Motor neuron (in vitro differentiated cells): ENCODE data around the gene CIITA. TPM values are rescaled to one million over a fixed set of nuclear protein-coding genes. Genes with fewer than 3 reads are reported as not detected.
"Not testable (repeated sequence)": the region's sequence is repeated elsewhere in the genome, so short reads cannot be mapped to it uniquely, and the experiment has no call there.

Source experiments
- ATAC-seq, 8 experiments: fragments of 200-7000 bp; cut with Tn5 transposase; replicated peaks in 6 of 8; 2 replicates each; pipeline ENCODE4 v1.8.0; 2021; ENCODE audit warnings: mild to moderate bottlenecking in 8 of 8, moderate library complexity in 8 of 8
- H3K27ac ChIP-seq, 2 donors: fragments of 250-450 bp; sonication (Bioruptor Pico); 2 replicates each; pipeline ENCODE4 v1.9.0; 2021; ENCODE audit warnings: antibody characterized with exemption in 2 of 2, mild to moderate bottlenecking in 2 of 2, moderate library complexity in 1 of 2
- H3K4me1 ChIP-seq, 2 donors: fragments of 250-450 bp; sonication (Bioruptor Pico); replicated peaks in 1 of 2; 2 replicates each; pipeline ENCODE4 v1.6.1; 2021; ENCODE audit warnings: antibody characterized with exemption in 2 of 2, mild to moderate bottlenecking in 2 of 2, moderate library complexity in 1 of 2
- H3K4me3 ChIP-seq, 5 donors: fragments of 250-450 bp; sonication (Bioruptor Pico); 2 replicates each; pipeline ENCODE4 v1.9.0; 2021; ENCODE audit warnings: antibody characterized with exemption in 5 of 5, mild to moderate bottlenecking in 5 of 5, moderate library complexity in 4 of 5
- WGBS, 10 experiments: fragments of 450-650 bp; shearing (Covaris generic); methylation state at CpG; one replicate each; pipeline ENCODE4 v1.0.0; 2022; 5-methylcytosine and 5-hydroxymethylcytosine counted together
- in situ Hi-C, 9 experiments: fragments of 400-800 bp; cut with MboI; loops; one replicate each; pipeline ENCODE4 v1.15.0; 2021; ENCODE audit warnings: low sequenced_read_pairs in 9 of 9, low pct_unique_long_range_greater_than_20kb in 2 of 9; ENCODE audit not compliant: unreplicated experiment in 9 of 9
- total RNA-seq, 8 experiments: library from RNA; unstranded; fragments of 300-600 nt; gene quantifications; 2 replicates each; pipeline versions ENCODE4 v1.2.3 to v1.2.4, GENCODE V29; 2022

Gene CIITA, protein sequence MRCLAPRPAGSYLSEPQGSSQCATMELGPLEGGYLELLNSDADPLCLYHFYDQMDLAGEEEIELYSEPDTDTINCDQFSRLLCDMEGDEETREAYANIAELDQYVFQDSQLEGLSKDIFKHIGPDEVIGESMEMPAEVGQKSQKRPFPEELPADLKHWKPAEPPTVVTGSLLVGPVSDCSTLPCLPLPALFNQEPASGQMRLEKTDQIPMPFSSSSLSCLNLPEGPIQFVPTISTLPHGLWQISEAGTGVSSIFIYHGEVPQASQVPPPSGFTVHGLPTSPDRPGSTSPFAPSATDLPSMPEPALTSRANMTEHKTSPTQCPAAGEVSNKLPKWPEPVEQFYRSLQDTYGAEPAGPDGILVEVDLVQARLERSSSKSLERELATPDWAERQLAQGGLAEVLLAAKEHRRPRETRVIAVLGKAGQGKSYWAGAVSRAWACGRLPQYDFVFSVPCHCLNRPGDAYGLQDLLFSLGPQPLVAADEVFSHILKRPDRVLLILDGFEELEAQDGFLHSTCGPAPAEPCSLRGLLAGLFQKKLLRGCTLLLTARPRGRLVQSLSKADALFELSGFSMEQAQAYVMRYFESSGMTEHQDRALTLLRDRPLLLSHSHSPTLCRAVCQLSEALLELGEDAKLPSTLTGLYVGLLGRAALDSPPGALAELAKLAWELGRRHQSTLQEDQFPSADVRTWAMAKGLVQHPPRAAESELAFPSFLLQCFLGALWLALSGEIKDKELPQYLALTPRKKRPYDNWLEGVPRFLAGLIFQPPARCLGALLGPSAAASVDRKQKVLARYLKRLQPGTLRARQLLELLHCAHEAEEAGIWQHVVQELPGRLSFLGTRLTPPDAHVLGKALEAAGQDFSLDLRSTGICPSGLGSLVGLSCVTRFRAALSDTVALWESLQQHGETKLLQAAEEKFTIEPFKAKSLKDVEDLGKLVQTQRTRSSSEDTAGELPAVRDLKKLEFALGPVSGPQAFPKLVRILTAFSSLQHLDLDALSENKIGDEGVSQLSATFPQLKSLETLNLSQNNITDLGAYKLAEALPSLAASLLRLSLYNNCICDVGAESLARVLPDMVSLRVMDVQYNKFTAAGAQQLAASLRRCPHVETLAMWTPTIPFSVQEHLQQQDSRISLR
- total RNA-seq, result 1 to 10 TPM in 5 of 8 experiments, under 1 TPM in 3; 0.38 to 5.0 (median 1.8) TPM

DNA sequence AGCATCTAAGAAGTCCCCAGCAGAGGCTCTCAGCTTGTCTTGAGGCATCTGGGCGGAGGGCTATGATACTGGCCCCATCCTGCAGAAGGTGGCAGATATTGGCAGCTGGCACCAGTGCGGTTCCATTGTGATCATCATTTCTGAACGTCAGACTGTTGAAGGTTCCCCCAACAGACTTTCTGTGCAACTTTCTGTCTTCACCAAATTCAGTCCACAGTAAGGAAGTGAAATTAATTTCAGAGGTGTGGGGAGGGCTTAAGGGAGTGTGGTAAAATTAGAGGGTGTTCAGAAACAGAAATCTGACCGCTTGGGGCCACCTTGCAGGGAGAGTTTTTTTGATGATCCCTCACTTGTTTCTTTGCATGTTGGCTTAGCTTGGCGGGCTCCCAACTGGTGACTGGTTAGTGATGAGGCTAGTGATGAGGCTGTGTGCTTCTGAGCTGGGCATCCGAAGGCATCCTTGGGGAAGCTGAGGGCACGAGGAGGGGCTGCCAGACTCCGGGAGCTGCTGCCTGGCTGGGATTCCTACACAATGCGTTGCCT is at the start of gene CIITA:
CIITA (plus strand) TSS at position 404 of the 543 bp plus-strand sequence; CDS start at position 533, 129 bp downstream.
- 10 to 100% (median 44%) methylated on average over 1 to 8 of the region's 9 CpGs; no CpG with 5 or more reads in 1 of the 10 experiments for WGBS, 10 experiments
- in situ Hi-C loops, result no loop called here
- peak in 1 of 8 experiments; percentile 34 for ATAC-seq
- Histone ChIP-seq H3K4me1 (no peaks in the 10 kb centered on the region), H3K27ac (no peak within 1 kb of the TSS), H3K4me3 (no peak within 1 kb of the TSS)

DNA sequence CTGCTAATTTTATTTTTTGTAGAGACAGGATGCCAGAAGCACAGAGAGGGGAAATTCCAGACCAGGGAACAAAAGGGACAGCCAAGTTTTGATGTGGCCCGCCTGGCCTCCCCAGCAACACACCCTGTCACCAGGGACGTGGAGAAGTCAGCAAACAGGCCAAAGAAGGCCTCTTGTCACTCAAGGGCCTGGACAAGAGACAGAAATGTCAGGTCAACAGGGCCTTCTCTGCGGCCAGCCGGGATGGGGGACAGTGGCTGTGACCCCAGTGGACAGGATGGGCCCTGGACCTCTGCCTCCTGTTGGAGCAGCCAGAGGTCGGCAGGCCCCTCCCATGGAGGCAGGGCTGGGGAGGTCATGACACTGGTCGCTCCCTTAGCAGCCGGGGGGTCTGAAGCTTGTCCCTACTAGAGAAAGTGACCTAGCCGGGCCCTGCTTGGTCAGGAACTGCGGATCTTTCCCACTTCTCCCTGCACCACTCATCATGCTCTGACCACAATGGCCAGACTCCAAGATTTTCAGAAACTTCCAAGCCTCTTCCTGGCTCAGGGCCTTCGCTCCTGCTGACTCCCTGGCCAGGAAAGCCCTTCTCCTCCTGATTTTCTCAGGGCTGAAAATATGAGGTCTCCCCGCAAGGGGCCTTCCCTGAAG is 49.2 kb upstream of the CIITA start:
- 7 to 87% (median 67%) methylated on average over 2 to 7 of the region's 11 CpGs; no CpG with 5 or more reads in 4 of the 10 experiments for WGBS, 10 experiments
- Histone ChIP-seq H3K27ac (no peak overlapping the region), H3K4me1 (no peaks in the 10 kb centered on the region), H3K4me3 (no peak overlapping the region)
- peak in 3 of 8 experiments; percentile 11 to 15 (median 12) for ATAC-seq
- in situ Hi-C loops, result no loop called here

DNA sequence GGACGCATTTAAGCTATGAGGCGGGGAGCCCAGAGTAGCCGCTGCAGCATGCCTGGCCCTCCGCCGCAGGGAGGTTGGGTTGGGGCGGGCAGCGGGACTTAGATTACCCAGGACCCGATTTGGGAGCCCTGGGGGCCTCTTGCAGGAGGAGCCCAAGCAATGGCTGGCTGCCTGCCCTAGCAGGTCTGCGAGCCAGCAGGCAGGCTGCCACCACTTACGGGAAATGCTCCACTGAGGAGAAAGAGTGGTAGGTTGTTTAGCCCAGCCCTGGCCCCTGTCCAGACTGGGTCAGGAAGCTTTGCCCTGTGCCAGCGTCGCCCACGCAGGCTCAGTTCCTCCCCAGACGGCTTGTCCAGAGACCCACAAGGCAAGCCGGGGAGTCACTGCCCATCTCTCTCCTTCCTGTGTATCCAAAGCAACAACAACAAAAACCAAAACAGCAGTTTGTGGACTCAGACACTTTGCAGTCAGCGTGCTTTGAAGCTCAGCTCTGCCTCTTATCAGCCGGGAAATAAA is 48.1 kb upstream of the CIITA start:
- no peak overlapping the region for H3K27ac ChIP-seq
- in situ Hi-C loops, result no loop called here
- peak in 5 of 8 experiments; percentile 33 to 85 (median 77) for ATAC-seq

DNA sequence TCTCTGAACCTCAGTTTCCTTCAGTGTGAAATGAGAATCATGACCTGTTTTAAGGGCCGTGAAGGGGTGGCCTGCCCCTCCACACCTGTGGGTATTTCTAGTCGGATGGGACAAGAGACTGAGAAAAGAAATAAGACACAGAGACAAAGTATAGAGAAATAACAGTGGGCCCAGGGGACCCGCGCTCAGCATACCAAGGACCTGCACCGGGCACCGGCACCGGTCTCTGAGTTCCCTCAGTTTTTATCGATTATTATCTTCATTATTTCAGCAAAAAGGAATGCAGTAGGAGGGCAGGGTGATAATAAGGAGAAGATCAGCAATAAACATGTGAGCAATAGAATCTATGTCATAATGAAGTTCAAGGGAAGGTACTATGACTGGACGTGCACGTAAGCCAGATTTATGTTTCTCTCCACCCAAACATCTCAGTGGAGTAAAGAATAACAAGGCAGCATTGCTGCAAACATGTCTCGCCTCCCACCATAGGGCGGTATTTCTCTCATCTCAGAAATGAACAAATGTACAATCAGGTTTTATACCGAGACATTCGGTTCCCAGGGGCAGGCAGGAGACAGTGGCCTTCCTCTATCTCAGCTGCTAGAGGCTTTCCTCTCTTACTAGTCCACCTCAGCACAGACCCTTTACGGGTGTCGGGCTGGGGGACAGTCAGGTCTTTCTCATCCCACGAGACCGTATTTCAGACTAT is 47.5 kb upstream of the CIITA start:
- in situ Hi-C loops, H3K27ac ChIP-seq, H3K4me1 ChIP-seq, ATAC-seq, H3K4me3 ChIP-seq: not testable (repeated sequence)
- WGBS, 10 experiments, result 37 to 85% (median 71%) methylated on average over 1 to 8 of the region's 18 CpGs; no CpG with 5 or more reads in 3 of the 10 experiments

More for the DNA sequence above, 48.1 kb upstream of the CIITA start:
- H3K4me1 ChIP-seq, result no peaks in the 10 kb centered on the region
- H3K4me3 ChIP-seq, result no peak overlapping the region
- 0 to 100% (median 76%) methylated on average over 1 to 5 of the region's 17 CpGs; no CpG with 5 or more reads in 3 of the 10 experiments for WGBS, 10 experiments

DNA sequence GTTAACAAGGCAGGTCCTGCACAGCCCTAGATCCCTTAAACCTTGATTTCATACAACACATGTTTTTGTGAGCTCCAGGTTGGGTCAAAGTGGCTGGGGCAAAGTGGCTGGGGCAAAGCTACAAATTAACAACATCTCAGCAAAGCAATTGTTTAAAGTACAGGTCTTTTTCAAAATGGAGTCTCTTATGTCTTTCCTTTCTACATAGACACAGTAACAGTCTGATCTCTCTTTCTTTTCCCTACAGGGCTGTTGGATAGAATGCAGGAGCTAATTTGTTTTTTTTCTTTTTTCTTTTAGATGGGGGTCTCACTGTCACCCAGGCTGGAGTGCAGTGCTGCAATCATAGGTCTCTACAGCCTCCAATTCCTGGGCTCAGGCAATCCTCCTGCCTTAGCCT is 46.8 kb upstream of the CIITA start:
- ATAC-seq, in situ Hi-C loops, H3K27ac ChIP-seq, H3K4me1 ChIP-seq, H3K4me3 ChIP-seq: not testable (repeated sequence)

DNA sequence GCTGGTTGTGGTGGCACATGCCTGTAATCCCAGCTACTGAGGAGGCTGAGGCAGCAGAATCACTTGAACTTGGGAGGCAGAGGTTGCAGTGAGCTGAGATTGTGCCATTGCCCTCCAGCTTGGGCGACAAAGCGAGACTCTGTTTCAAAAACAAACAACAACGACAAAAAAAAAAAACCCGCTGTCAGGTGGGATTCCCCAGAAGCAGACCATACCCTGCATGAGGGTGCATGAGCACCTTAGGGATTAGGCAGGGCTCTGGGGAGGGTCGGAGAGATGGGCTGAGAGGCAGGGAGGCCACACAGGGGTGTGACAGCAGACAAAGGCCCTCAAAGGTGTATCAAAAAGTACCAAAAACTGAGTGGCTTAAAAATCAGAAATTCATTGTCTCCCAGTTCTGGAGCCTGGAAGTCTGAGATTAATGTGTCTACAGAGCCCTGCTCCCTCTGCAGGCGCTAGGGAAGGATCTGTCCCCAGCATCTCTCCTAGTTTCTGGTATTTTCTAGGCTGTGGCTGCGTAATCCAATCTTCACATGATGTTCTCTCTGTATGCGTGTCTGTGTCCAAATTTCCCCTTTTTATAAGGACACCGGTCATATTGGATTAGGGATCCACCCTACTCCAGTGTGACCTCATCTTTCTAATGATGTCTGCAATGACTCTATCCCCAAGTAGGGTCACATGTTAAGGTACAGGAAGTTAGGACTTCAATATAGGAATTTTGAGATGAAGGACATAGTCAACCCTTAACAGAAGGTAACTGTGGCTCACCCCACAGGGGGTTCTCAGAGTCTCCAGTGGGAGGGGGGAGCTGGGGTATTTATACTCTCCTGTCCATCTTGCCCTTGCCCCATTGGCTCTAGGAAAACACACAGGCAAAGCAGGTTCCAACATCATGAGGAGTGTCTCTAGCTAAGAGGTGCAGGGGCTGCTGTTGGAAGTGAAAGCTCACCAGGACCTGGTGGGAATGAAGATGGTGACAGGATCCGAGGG is 44.8 kb upstream of the CIITA start:
- 0 to 87% (median 70%) methylated on average over 1 to 9 of the region's 10 CpGs; no CpG with 5 or more reads in 1 of the 10 experiments for WGBS, 10 experiments
- Histone ChIP-seq H3K27ac (no peak overlapping the region), H3K4me1 (no peaks in the 10 kb centered on the region), H3K4me3 (no peak overlapping the region)
- no peak for ATAC-seq
- in situ Hi-C loops, result no loop called here

DNA sequence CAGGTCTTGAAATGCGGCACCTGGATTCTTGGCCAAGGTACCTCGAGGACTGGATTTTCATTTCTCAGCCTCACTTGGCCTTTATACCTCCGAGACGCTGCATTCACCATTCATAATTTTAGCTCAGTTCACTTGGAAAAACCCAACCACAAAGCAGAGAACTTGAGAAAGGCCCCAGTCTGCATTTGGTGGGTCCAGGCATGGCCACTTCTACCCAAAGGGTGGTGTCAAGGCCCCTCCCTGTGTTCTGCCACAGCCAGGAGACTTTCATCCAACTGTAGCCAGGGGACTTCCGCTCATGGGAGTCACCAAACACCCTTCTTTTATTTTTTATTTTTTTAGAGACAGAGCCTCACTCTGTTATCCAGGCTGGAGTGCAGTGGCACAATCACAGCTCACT is 43.7 kb upstream of the CIITA start:
- H3K4me3 ChIP-seq, result no peak overlapping the region
- H3K4me1 ChIP-seq, result no peaks in the 10 kb centered on the region
- in situ Hi-C loops, result no loop called here
- no peak overlapping the region for H3K27ac ChIP-seq
- ATAC-seq, result no peak
- WGBS, 10 experiments, result 60 to 100% (median 86%) methylated on average over 1 to 5 of the region's 5 CpGs; no CpG with 5 or more reads in 4 of the 10 experiments

DNA sequence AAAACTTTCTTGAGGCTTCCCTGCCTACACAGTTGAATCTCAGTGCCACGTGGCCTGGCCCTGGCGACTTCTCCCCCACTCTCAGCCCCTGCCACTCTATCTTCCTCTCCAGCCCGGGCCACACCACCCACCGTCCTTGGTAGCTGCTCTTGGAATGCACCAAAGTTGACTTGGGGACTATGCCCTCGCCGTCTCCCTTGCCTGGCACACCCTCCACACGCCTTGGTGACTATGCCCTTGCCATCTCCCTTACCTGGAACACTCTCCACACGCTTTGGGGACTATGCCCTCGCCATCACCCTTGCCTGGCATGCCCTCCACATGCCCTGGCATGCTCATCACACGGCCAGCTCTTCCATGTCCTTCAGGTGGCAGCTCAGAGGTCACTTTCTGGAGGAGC is 42.9 kb upstream of the CIITA start:
- no peaks in the 10 kb centered on the region for H3K4me1 ChIP-seq
- no peak overlapping the region for H3K4me3 ChIP-seq
- no peak for ATAC-seq
- in situ Hi-C loops, result no loop called here
- 40 to 100% (median 75%) methylated on average over 1 to 6 of the region's 10 CpGs; no CpG with 5 or more reads in 4 of the 10 experiments for WGBS, 10 experiments
- no peak overlapping the region for H3K27ac ChIP-seq

DNA sequence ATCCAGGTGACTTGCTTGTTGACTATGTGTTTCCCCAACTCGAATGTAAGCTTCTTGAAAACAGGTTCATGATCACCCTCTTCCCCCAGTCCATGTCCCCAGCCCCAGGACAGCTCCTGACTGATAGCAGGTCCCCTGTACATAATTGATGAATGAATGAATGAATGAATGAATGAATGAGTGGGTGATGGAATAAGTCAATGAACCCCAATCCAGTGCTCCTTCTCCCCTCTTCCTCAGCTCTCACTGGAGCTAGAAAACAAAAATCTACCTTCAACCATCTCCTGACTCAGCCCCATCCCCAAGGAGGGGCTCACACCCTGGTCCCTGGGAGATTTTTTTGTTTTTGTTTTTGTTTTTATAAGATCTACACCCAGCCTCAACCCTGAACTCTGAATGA is 42.2 kb upstream of the CIITA start:
- WGBS, 10 experiments, result 50 to 71% (median 60%) methylated on average over 1 of the region's 1 CpG; no CpG with 5 or more reads in 7 of the 10 experiments
- Histone ChIP-seq H3K4me3 (no peak overlapping the region), H3K4me1 (no peaks in the 10 kb centered on the region), H3K27ac (no peak overlapping the region)
- in situ Hi-C loops, result no loop called here
- no peak for ATAC-seq

DNA sequence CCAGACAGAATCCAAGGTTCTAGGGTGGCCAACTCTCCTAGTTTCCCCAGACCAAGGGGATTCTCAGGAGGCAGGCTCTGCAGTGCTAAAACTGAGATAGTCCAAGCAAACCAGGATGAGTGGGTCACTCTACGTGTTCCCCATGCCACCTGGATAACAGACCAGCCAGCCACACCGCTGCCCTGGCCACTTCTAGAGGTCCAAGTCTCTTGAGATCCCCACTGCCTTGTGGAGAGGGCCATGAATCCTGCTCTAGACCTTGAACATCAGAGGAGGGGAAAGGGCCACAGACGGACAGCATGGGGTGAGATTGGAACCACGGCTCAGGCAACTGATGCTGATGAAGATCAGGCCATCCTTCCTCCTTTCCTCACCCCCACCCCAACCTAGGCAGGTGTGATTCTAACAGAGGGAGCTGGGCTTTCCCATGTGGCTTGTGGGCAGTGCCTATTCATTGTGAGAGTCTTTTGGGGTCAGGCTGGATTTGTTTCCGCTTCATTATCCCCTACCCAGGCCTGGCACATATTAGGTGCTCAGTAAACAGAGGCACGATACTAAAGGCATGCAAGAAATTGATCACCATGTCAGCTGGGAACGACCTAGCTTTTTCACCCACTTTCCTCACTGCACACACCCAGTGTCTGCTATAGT is 41.6 kb upstream of the CIITA start:
- no peaks in the 10 kb centered on the region for H3K4me1 ChIP-seq
- 24 to 80% (median 57%) methylated on average over 2 to 4 of the region's 7 CpGs; no CpG with 5 or more reads in 4 of the 10 experiments for whole genome bisulfite sequencing, 10 experiments

More for the DNA sequence above, 41.6 kb upstream of the CIITA start:
- in situ Hi-C loops, result no loop called here
- Histone ChIP-seq H3K4me3 (no peak overlapping the region), H3K27ac (no peak overlapping the region)
- no peak for ATAC-seq
